T-helper 2 cell (primary cell): Measurements from ENCODE around the gene ZNF100.
"Not testable (repeated sequence)": the region's sequence is repeated elsewhere in the genome, so short reads cannot be mapped to it uniquely, and the experiment has no call there.

Experiments
- DNase-seq, 5 experiments: peaks; one replicate each; pipeline versions ENCODE4 v3.0.0 to v3.0.0-alpha.2; 2012 to 2022

Gene ZNF100

GRCh38 chr19:21699197-21699596 is 68.2 kb downstream of the ZNF100 start:
- no peak for DNase-seq

GRCh38 chr19:21698215-21698614 is 69.2 kb downstream of the ZNF100 start:
- DNase-seq, result peak in 1 of 5 experiments; percentile 12

GRCh38 chr19:21697698-21698097 is 69.7 kb downstream of the ZNF100 start:
- no peak for DNase-seq

DNA sequence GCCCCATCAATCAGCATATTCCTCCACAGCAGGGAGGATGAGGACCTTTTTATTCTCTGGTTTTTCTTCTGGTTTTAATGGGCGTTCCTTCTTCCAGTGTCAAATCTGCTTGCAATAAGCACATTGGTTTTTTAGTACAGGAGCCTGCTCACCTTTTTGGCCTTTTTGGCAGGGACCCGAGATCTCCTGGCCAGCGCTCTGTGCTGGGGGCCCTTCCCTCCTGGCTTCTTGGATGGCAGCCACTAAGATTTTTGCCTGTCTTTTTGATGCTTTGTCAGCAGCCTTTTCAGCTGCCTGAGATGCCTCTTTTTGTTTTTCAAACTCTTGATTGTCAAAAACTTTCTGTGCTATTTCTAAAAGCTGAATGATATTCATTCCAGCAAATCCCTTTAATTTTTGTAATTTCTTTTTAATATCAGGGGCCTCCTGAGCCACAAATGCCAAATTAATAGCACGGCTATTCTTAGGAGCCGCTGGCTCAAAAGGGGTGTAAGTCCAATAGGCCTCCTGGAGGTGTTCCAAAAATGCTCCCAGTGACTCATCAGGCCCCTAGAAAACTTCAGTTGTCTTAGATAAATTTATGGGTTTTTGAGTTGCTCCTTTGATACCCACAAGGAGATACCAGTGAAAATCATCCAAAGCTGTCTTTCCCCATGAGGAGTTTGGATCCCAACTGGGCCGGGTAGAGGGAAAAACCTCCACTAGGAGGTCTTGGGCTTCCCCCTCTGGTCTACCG is 73.0 kb downstream of the ZNF100 start:
- DNase-seq, result no peak

DNA sequence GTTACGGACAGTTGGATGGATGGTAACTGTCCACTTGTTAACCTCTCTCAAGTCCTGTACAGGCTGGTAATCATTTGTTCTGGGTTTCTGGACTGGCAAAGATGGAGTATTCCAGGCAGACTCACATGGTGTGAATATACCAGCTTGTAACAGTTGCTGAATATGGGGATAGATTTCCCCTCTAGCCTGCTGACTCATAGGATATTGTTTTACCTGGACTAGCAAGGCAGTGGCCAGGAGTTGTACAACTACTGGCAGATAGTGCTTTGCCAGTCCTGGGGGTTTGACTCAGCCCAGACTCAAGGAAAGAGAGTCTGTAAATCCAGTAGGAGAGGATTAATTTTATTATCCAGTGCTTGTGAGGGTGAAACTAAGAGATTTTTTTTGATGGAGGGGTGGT is 74.0 kb downstream of the ZNF100 start:
- DNase-seq, result no peak

DNA sequence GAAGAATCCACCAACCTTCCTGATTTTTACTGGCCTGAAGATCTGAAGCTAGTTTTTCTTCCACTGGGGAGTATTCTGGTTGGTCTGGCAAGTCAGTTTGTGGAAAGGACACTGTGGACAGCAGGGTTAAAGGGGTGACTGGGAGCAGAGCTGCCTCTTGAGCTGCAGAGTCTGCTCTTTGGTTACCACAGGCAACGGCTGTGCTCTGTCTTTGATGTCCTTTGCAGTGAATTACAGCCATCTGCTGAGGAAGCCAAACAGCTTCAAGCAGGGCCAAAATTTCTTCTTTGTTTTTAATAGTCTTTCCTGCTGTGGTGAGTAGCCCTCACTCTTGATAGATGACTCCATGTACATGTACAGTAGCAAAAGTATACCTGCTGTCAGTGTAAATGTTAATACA is 75.7 kb downstream of the ZNF100 start:
- DNase-seq, result no peak

DNA sequence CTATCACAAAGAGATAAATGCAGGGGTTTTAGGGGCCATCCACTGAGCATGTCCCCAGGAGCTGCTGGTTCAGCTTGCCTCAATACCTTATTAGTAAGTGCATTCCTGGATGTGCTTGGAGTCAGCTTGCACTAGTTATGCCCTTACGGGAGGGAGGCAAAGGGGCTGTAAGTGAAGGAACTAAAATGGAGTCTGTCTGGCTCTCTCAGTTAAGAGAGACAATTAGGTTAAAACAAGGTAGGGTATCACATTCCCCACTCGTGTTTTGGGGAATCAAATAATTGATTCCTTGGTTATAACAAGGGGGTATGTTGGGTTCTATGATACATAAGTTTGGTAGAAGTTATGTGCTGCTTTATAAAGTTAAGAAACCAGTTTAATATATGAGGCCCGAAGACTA is 78.9 kb downstream of the ZNF100 start:
- DNase-seq, result no peak

- DNase-seq, result no peak
Observed at GRCh38 chr19:21680671-21681070, 86.7 kb downstream of the ZNF100 start.

- DNase-seq, result no peak
Observed at GRCh38 chr19:21680026-21680425, 87.4 kb downstream of the ZNF100 start.

GRCh38 chr19:21677696-21678418 is 89.5 kb downstream of the ZNF100 start:
- DNase-seq, result no peak

DNA sequence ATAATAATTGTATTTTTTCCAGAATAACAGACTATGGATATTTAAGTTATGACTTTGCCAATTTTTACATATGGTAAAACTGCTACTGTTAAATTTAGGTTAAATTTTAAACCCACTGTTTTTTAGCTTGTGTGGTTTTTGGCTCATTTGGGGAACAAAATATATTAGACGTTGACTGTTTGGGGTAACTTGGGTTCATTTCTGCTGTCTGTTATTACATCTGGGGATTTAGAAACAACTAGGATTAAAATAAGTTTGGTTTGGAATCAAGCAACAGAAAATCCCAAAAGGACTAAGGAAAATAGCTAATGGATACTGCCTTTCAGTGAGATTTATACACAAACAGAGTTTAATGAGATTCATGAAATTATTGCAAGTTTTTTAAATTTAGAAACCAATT is 92.9 kb downstream of the ZNF100 start:
- DNase-seq, result no peak

GRCh38 chr19:21673479-21673878 is 93.9 kb downstream of the ZNF100 start:
- DNase-seq, result not testable (repeated sequence)
